Mesangial cell (primary cell): ENCODE data around the gene ADCYAP1R1. TPM values are rescaled to one million over a fixed set of nuclear protein-coding genes. Genes with fewer than 3 reads are reported as not detected.

ENCODE experiments used
- total RNA-seq: library from RNA; depleted of rRNA; stranded (reverse); fragments of >200 nt; gene quantifications from 2 replicates; pipeline ENCODE4 v1.2.3, GENCODE V29; 2015

Gene ADCYAP1R1
- total RNA-seq = not detected in 2 replicates

GRCh38 chr7:31051598-31052486 is at the start of gene ADCYAP1R1:
ADCYAP1R1 (plus strand) TSS chr7:31052308; CDS start chr7:31063265, 10,957 bp downstream.

Other genes starting within 250 kb of the ADCYAP1R1 start
- 0.49 and 10.3 TPM in 2 replicates for gene AQP1, start 140.5 kb upstream of the ADCYAP1R1 start, total RNA-seq
- not detected in 2 replicates for gene GHRHR, start 88.4 kb upstream of the ADCYAP1R1 start, total RNA-seq